Hepatocyte (in vitro differentiated cells): Measurements from ENCODE around the gene PTGER2. TPM values are rescaled to one million over a fixed set of nuclear protein-coding genes. Genes with fewer than 3 reads are reported as not detected.
A peak's percentile ranks its signal among the peaks of the same experiment; 100 is the strongest.

Experiments
- DNase-seq: peaks from one replicate; pipeline ENCODE4 v3.0.0-alpha.2; 2016; ENCODE audit warnings: low spot score
- H2AFZ ChIP-seq: fragments of 200-600 bp; sonication (generic); 2 replicates; pipeline ENCODE4 v1.6.0; 2016; ENCODE audit warnings: antibody characterized with exemption, mild to moderate bottlenecking
- H3K27ac ChIP-seq: fragments of 200-600 bp; sonication (generic); 2 replicates; pipeline ENCODE4 v1.5.1; 2016; ENCODE audit warnings: mild to moderate bottlenecking
- H3K27me3 ChIP-seq: fragments of 200-600 bp; sonication (generic); 2 replicates; pipeline ENCODE4 v1.6.1; 2016
- H3K36me3 ChIP-seq: fragments of 200-600 bp; sonication (generic); replicated peaks from 2 replicates; pipeline ENCODE4 v1.5.1; 2016; ENCODE audit warnings: low read depth; ENCODE audit not compliant: insufficient read depth
- H3K4me1 ChIP-seq: fragments of 200-600 bp; sonication (generic); 2 replicates; pipeline ENCODE4 v1.5.1; 2016; ENCODE audit warnings: mild to moderate bottlenecking, moderate library complexity; ENCODE audit not compliant: insufficient read depth
- H3K4me2 ChIP-seq: fragments of 200-600 bp; sonication (generic); 2 replicates; pipeline ENCODE4 v1.6.0; 2016
- H3K4me3 ChIP-seq: fragments of 200-600 bp; sonication (generic); 2 replicates; pipeline ENCODE4 v1.5.1; 2016; ENCODE audit warnings: mild to moderate bottlenecking
- H3K79me2 ChIP-seq: fragments of 200-600 bp; sonication (generic); 2 replicates; pipeline ENCODE4 v1.6.0; 2017; ENCODE audit warnings: mild to moderate bottlenecking
- H3K9me2 ChIP-seq: fragments of 200-600 bp; sonication (generic); replicated peaks from 2 replicates; pipeline ENCODE4 v1.6.0; 2017; ENCODE audit warnings: mild to moderate bottlenecking; ENCODE audit not compliant: insufficient read depth
- H3K9me3 ChIP-seq: fragments of 200-600 bp; sonication (generic); 2 replicates; pipeline ENCODE4 v1.5.1; 2016; ENCODE audit warnings: low read depth, mild to moderate bottlenecking
- H4K20me1 ChIP-seq: fragments of 200-600 bp; sonication (generic); 2 replicates; pipeline ENCODE4 v1.6.0; 2016; ENCODE audit warnings: mild to moderate bottlenecking; ENCODE audit not compliant: insufficient read depth, poor library complexity, severe bottlenecking
- CTCF ChIP-seq: fragments of 200-600 bp; sonication (generic); IDR thresholded peaks from 2 replicates; pipeline ENCODE4 v1.5.1; 2016; ENCODE audit warnings: antibody characterized with exemption, mild to moderate bottlenecking; ENCODE audit not compliant: poor library complexity
- EZH2 ChIP-seq: fragments of 200-600 bp; sonication (generic); IDR thresholded peaks from 2 replicates; pipeline ENCODE4 v1.6.1; 2016; ENCODE audit warnings: antibody characterized with exemption, mild to moderate bottlenecking, borderline replicate concordance
- EZH2phosphoT487 ChIP-seq: fragments of 200-600 bp; sonication (generic); IDR thresholded peaks from one replicate; pipeline ENCODE4 v1.6.1; 2018; ENCODE audit warnings: antibody characterized with exemption, mild to moderate bottlenecking, low read depth, moderate library complexity; ENCODE audit not compliant: unreplicated experiment, severe bottlenecking
- WGBS: methylation state at CpG from one replicate; pipeline ENCODE4 v1.1.6; 2016; ENCODE audit warnings: low lambda C conversion rate; ENCODE audit errors: missing lambda C conversion rate; 5-methylcytosine and 5-hydroxymethylcytosine counted together
- polyA plus RNA-seq: library from polyadenylated mRNA; unstranded; fragments of >200 nt; fragmentation: Nextera tagmentation; extraction: Ambion mirVana; gene quantifications from 2 replicates; pipeline ENCODE4 v1.2.1, GENCODE V29; 2016
- total RNA-seq: library from RNA; depleted of rRNA; stranded (reverse); fragments of >200 nt; gene quantifications from 2 replicates; pipeline ENCODE4 v1.2.3, GENCODE V29; 2014

The PTGER2 gene
- total and polyA plus RNA-seq, 2 experiments from 2014 or later: 18.5 to 49.3 TPM

GRCh38 chr14:52315355-52315718 lies 1.2 kb downstream of the PTGER2 start:
- Histone ChIP-seq H3K9me3 (no peaks in the 10 kb centered on the region), H3K4me1 (peaks cover 8% of the 10 kb centered on the region), H2AFZ (peak overlapping the region; percentile 55), H3K4me3 (peak overlapping the region; percentile 52), H3K27ac (no peak overlapping the region), H3K9me2 (no peaks in the 10 kb centered on the region), H3K79me2 (peaks cover 2% of the 10 kb centered on the region), H3K4me2 (peak overlapping the region; percentile 96), H4K20me1 (no peaks in the 10 kb centered on the region), H3K27me3 (peaks cover 20% of the 10 kb centered on the region), H3K36me3 (no peaks in the 10 kb centered on the region)
- TF ChIP-seq CTCF (no peak), EZH2phosphoT487 (no peak), EZH2 (no peak)
- no peak for DNase-seq
- 24% methylated on average over 11 of the region's 11 CpGs for WGBS

- TF ChIP-seq EZH2phosphoT487 (no peak), CTCF (no peak), EZH2 (no peak)
- no peak for DNase-seq
- Histone ChIP-seq H3K9me2 (no peaks in the 10 kb centered on the region), H4K20me1 (no peaks in the 10 kb centered on the region), H3K27ac (no peak overlapping the region), H3K4me1 (peaks cover 6% of the 10 kb centered on the region), H3K27me3 (peaks cover 20% of the 10 kb centered on the region), H3K9me3 (no peaks in the 10 kb centered on the region), H2AFZ (no peak overlapping the region), H3K36me3 (no peaks in the 10 kb centered on the region), H3K4me3 (no peak overlapping the region), H3K4me2 (peak overlapping the region; percentile 96), H3K79me2 (peaks cover 2% of the 10 kb centered on the region)
- WGBS: 79% methylated on average over 2 of the region's 2 CpGs
Observed at GRCh38 chr14:52318062-52318461, 4.0 kb downstream of the PTGER2 start.

- Histone ChIP-seq H3K4me2 (no peak overlapping the region), H2AFZ (no peak overlapping the region), H3K27me3 (peaks cover 20% of the 10 kb centered on the region), H3K36me3 (no peaks in the 10 kb centered on the region), H3K79me2 (peaks cover 2% of the 10 kb centered on the region), H3K27ac (no peak overlapping the region), H3K9me3 (no peaks in the 10 kb centered on the region), H3K4me3 (no peak overlapping the region), H3K9me2 (no peaks in the 10 kb centered on the region), H4K20me1 (no peaks in the 10 kb centered on the region), H3K4me1 (no peaks in the 10 kb centered on the region)
- 69% methylated on average over 5 of the region's 5 CpGs for WGBS
- TF ChIP-seq CTCF (no peak), EZH2 (no peak), EZH2phosphoT487 (no peak)
- no peak for DNase-seq
Observed at GRCh38 chr14:52318826-52319645, 4.9 kb downstream of the PTGER2 start.
